Hepatic stellate cell (primary cell): ENCODE results near the gene SOWAHA.

ENCODE experiments used
- DNase-seq: peaks from one replicate; pipeline ENCODE4 v3.0.0; 2011; ENCODE audit warnings: low spot score

Gene SOWAHA

DNA sequence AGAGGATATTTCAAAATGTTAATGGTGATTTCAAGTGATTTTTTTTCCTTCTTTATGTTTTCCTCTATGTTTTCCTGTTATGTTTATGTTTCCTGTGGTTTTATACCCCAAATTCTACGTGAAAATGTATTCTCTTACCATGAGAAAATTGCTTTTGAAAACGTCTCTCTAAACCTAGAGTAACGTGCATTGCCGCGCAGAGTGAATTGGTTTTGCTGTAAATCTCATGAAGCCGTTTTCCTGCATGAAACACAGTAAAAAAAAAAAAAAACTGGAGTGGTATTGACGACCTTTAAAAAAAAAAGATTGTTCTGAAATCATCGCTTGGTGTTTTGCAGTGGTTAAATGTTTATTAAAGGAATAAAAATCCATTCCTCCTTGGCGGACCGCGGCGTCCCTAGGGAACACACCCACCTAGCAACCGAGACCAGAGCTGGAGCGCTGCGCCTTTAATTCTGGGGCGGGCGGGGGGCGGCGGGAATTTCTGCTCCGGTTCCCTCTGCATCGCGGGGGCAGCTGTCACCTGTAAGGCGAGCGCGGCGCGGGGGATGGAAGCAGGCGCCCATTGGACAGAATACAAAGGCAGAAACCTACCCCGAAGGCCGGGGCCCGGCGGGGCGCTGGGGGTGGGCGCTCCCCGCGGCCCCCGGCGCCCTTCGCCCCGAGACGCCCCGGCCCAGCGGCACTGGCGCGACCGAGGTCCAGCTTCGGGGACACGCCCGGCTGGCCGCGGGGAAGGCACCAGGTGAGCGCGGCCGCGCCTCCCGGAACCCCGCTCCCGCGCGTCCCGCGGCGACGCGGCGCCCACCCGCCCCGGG is at the start of gene SOWAHA:
TSS of gene SOWAHA (plus strand) at position 522 of the 818 bp plus-strand sequence. CDS start 320 bp downstream, outside the sequence.
- DNase-seq: no peak

DNA sequence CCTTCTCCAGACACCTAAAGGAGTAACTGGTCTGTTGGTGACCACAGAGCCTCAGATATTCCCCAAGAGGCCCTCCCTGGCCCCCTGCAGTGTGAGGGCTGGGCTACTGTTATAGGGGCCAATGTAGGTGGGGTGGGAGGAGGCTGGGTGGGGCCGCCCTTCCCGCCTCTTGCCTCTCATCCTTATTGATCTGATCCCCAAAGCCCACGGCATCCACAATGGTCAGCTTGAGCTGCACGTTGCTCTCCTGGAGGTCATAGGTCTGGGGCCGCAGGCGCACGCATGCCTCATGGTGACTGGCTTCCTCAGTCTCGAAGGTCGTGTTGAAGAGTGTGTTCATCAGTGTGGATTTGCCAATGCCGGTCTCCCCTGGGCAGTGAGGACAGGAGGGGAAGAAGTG is 49.1 kb upstream of the SOWAHA start:
- no peak for DNase-seq

DNA sequence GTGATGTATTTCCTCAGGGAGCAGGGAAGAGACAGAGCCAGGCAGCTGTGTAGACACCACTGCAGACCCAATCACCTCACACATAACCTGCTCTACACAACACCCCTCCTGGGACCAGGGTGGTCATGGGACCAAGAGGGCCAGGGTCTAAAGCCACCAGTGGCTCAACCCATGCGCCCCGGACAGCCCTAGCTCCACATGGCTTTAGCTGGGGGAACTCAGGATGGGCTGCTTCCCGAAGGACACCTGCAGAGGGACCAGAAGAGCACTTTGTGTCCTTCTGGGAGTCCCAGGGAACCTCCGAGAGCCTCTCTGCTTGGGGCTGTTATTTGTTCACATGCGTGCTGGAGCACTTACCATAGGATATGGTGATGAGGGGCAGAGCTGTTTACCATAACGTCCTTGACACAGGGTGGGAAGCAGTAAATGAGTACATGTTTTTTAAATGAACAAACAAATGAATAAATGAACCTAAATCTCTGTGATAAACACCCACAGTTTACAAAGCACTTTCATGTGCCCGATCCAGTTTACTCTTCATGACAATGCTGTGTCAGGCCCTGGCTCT is 48.3 kb upstream of the SOWAHA start:
- no peak for DNase-seq

DNA sequence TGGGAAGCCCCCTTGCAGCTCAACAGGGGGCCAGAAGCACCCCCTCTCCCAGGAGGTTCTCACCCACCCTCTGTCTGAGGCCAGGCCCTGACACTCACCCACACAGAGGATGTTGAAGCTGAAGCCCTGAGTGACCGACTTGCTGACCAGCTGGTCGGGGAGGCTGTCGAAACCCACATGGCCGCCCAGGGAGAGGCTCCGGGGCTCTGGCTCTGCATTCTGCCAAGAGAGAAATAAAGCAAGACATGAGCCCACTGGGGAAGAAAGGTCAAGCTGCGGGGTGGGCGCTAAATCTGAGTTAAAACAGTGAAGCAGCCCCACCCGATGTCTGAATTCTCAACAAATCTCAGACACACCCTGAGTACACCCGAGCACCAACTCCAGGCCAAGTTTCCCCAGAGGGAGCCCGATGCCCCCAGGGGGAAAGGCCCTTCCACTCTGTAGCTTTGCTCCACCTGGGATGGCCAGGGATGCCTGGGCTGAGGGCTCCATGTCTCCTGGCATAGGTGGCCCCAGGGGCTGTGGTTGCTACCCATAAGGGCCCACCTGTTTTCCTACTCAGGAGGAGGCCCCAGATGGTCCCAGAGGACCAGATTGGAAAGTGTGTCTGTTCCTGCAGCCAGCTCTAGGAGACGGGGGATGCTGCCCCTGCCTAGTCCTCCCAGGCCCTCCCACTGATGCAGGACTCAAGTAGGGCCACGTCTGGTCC is 47.6 kb upstream of the SOWAHA start:
- no peak for DNase-seq

DNA sequence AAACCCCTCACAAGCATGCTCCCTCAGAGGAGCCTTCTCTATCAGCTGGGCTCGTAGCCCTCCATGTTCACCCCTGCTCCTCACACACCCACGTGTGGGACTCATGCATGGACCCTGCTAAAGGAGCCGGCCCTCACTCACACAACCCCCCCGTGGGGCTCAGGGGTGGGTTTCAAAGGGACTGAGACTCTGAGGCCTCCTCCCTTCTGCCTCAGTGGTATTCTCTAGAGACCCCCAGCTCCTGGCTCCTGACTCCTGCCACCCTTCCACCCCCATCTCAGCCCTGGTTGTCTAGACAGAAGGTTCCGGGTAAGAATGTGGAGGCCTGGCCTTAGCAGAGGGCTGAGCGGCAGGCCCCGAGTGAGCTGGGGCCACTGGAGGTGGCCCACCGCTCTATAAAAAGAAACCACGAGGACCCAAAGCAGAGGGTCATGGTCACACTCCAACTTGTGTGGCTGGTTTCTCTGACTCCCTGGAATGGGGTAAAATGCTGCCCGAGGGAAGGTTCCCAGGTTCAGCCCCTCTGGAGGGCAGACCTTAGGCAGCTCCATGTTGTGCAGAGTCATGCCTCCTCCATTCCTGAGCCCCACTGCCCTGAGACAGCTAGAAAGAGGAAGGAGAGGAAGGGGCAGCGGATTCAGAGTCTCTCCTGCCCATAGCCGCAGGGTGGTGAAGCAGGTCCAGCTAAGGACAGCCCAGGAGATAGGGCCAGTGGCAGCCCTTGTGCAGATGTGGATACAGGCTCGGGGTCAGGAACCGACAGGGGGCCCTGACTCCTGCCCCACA is 46.9 kb upstream of the SOWAHA start:
- DNase-seq: no peak

DNA sequence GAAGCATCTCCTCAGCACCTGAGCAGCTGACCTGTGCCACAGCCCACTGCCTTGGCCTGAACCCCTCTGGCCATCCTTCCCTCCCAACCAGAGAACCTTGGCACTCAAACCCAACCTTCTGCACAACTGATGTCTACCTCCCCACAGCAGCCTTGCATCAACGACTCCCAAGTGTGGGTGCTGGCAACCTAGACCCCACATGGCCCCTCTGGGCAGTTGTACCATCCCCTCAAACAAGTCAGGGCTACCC is 46.4 kb upstream of the SOWAHA start:
- DNase-seq: no peak

DNA sequence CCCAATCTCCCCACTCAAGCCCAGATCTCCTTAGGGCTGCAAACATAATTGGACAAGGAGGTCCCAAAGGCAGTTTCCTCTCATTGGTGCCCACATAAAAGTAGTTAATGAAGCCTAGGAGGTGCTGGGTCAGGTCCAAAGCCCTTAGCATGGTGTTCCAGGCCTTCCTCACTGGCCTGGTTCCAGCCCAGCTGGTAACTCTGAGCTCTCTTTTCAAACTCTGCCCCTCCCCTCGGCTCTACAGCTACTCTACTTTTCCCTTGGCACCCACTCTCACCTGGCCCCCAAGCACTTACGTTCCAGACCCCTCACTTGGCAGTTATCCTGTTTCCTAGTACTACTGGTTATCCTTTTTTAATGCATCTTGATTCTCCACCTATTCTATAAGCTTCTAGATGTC is 46.0 kb upstream of the SOWAHA start:
- DNase-seq: no peak

DNA sequence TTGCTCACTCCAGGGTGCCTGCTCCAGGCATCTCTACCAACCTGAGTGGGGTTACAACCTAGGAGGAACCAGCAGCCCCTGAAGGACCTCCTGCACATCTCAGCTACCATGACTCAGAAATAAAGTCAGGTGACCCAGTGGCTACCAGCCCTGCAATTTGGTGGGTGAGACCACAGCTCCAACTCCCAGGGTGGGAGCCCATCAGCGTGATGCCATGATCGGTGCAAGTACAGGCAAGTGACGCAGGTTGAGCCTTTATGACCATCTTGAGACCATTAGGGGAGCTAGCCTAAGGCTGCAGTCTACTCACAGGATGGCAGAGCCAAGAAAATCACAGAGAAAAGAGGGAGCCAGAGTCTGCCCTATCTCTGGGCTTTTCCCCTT is 44.6 kb upstream of the SOWAHA start:
- no peak for DNase-seq

DNA sequence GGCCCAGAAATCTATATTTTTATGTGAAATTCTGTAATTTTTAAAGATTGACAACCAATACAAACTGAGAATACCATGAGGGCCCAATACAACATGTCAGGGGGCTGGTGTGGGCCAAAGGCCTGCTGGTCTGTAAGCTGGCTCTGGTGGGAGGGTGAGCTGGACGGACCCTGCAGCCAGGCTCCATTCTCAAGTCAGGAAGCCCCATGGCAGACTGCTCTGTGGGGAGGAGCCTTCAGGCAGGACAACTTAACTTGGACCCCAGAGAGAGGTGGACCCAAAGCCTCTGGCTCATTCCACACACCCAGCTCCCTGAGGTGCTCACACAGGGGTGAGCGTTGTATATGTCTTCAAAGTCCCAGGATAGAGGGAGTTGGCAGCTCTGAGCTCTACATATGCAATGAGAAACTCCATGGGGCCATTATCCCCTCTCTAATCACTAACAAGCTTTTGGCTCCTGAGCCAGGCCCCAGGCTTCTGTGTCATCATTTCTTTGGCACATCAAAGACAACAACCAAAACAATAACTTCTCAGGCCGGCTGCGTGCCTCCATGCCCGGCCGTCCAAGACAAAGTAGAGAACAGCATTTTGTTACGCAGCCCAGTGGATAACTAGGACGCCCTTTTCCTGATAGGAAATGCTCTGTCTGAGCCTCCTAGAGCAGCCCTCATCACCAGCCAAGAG is 42.5 kb upstream of the SOWAHA start:
- no peak for DNase-seq

DNA sequence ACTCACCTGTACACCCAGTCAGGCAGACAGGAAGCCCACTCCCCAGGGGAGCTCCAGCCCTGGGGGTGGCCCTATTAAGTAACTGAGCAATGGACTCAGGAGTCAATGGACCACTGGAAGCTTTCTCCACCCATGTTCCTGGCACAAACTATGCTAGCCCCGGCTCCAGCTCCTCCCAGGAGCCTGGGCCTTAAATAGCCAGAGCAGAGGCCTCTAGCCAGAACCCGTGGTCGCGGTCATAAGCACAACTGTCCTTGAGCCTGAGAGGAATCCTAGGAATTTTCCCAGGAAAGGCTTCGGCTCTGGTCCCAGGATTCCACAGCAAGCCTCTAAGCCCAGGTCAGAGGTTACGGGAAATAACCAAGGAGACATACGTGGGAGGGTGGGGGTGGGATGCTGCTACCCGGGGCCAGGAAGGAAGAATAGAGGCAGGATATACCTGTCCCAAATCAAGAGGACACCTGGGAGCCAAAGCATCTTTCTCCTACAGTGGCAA is 41.6 kb upstream of the SOWAHA start:
- peak; percentile 93 for DNase-seq

DNA sequence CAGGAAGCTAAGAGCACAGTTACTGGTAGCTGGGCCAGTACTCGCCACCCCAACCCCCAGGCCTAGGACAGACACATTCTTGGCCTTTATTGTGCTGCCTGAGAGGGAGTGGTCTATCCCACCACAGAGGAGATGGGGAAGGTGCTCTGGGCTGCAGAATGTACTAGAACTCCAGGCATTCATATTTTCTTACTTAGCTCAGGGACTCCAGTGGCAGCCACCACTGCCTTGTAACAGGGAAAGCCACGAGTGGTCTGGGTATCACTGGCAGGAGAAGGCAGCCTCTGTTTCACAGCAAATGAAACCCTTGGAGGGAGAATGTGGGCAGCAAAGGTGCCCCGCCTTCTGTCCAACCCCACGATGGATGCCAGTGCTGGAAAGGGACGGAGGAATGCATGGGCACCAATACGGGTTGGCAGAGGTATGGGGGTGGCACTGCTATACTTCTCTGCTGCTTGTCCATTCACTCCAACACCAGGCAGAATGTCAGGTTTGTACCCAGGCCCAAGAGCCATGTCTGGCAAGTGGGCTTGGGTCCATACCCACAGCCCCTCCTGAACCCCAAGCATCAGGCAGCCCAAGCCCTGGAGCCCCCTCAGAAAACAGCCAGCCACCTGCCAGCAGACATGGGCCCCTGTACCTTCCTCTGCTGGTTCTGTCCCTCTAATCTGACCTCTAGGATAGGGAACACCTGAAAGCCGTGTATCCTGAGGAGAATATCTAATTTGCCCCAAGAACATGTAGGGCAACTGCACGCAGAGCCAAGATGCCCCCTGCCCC is 40.6 kb upstream of the SOWAHA start:
- DNase-seq: no peak

DNA sequence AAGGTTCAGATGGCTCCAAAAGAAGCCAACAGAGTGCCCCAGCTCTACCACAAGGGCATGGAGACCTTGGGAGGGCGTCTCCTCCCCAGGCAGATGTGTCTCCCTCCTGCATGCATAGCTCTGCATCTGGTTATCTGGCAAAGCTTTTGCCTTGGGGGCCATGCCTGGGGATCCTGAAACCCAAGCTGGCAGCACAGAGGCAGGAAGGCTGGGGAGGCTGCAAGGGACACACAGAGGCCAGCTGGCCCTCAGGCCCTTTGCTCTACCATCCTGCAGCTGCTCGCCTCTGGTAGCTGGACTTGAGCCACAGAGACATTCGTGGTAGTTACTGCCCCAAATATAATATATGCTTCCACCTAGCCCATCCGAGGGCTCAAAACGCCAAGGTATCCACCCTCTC is 40.0 kb upstream of the SOWAHA start:
- no peak for DNase-seq

DNA sequence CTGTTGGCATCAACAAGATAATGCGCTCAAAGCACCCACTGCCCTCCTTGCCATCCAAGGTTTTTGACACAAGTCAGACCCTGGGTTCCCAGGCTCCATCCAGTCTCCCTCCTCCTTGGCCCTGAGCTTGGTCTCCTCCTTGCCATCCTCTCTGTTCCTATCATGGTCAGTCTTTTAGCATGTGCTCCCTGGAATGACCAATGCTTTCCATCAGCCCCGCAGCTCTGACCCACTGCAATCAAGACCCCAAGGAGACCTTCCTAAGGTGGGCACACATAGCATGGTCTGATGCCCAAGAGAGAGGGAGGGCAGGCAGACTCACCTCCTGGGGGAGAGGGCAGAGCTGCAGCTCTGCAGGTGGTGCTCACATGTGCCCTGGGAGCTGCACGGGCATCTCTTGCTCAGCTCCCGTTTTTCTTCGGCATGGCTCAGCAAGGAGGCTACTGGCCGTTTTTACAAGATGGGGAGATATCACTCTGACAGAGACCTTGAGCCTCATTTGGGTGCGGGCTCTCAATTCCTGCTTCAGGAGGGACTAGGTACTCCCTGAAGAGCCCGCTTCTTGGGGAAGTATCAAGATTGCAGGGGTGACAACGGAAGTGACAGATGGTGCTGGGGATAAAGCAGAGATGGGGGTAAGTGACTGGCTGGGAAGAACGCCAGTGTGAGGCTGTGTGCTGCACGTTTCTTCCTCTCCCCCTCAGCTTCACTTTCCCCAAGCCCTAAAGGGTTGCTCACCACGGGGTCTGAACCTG is 39.3 kb upstream of the SOWAHA start:
- no peak for DNase-seq

DNA sequence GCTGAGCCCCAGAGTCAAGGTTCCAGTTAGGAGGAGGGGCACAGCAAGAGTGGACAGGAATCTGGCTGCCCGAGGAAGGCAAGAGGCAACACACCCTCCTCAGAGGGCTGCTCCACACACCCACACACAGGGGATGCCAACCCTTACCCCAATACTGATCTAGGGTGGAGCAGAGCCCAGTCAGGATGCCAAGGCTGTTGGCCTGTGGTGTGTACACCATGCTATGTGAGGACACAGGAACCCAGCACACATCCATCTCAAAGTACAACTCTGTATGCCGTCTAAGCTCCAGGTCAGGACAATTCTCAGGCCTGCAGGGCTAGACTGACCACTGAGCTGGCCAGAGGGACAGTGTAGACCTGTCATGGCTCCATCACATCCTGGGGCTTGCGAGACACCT is 38.7 kb upstream of the SOWAHA start:
- no peak for DNase-seq

DNA sequence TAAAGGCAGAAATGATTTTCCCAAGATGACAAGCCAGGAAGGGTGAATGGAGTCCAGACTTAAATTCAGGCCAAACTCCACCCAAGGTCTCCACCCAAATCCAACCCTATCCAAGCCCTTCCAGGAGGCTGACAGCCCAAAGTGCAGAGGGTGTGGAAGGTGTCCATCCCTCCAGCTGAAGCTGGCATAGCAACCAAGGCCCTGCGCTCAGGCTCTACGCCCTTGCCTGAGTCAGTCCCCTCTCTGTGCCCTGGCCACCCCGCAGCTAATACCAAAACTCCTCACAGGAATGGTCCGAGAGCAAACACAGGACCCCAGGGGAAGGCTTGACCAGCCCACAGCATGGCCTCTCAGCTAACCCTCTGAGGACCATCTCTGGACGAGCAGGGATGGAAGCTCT is 38.2 kb upstream of the SOWAHA start:
- DNase-seq: no peak

DNA sequence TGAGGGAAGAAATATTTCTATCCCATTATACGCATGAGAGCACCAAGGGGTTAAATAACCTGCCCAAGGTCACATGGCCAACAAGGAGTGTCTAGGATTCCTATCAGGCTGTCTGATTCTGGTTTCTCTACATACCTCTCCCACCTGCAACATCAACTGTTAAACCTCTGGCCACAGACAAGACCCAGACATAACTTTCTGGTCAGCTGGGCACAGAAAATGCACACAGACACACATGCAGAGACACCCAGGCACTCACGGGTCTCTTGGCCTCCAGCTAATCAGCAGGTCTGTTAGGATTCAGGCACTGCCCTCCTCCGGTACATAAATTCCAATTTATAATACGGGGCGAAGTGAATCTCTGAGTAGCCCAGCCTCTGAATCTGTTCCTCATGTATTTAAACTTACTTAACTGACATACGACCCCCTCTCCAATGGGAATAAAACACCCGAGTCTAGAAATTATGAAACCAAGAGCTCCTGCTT is 37.6 kb upstream of the SOWAHA start:
- no peak for DNase-seq

DNA sequence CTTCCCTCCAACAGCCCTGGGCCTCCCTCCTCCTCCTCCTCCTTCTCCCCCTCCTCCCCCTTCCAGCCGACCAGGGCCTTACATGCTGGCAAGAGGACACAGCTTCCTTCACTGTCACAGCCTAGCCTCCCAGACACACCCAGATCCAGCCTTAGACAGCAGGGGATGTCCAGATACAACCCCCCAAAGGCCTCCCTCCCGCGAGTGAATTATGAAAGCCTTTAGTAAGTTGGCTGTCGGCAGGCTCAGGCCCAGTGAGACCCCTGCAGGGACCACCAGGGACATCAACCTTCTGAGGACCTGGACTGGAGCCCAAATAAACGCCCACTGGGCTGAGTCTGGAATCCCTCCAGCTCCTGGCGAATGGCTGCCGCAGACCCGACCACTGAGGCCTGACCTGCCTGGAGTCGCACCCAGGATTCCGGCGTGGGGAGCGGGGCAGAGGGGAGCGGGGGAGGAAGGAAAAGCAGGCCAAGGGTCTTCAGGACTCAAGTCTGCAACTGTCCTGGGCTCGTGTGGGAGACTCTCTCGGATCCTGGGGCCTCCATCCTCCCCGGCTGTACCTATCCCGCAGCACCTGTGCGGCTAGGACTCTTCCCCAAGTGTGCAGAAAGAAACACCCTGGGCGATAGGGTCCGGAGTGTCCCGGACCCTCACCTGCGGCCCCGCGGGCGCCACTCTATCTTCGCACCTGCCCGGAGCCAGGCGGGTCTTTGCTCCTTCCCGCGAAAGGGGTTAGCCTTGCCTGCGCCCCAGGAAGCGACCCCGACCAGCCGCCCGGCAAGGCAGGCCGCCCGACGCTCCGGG is 36.8 kb upstream of the SOWAHA start:
- peak; percentile 66 for DNase-seq

DNA sequence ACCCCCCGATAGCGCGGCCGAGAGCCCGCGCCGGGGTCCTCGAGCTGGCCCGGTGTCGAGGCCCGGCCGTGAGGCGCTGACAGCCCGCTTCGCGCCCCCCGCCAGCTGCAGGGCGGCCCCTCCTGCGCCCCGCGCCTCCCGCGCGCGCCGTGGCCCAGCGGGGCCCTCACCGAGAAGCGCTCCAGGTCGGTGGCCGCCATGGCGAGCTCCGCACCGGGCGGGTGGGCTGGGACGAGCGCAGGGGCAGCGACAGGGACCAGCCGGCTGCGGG is 36.2 kb upstream of the SOWAHA start:
- DNase-seq: no peak

DNA sequence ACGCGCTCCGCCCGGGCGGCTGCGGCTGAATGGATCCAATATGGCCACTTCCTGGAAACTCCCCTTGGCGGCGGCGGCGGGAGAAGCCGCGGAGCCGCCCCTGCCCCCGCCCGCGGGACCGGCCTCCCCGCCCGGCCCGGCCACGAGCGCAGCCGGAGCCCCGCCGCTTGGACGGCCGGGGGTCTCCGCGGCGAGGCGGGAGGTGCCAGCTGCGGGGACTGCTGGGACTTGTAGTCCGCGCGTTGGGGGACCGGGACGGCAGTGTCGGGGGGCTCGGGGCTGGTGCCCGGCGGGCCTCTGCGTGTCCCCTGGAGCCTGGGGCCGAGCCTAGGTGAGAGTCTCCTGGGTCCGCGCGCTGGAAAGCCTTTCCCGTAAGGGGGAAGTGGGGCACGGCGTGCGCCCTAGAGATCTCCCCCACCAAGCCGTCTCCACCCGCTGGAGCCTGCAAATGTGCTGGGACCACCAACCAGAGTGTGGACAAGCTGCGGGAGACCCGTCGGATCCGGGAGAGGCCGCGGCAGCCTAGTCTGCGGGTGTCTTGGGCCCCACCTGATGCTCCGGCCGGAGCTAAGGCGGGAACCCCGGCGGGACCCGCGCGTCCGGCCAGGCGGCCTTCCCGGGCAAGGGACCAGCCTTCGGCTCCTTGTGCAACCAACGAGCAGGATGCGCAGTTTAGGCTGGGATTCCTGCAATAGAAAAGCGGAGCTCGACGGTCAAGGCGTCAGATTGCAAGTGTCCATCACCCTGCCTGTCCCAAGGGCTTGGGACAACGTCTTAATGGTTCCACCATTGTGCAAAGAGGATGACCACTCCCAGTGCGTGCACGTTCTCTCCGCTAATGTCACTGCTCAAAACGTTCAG is 35.7 kb upstream of the SOWAHA start, which contains the start of gene SEPTIN8:
TSS of gene SEPTIN8 (minus strand) at position 31 of the 861 bp plus-strand sequence. CDS start 102 bp downstream, outside the sequence.
- peak; percentile 69 for DNase-seq
